Activated T-helper 1 cell treated with anti-CD3 and anti-CD28 coated beads, Interleukin-2, amount 50 U/mL, for 16 hours (primary cell): ENCODE results near the gene NRXN3.

Experiments used
- DNase-seq, 2 donors: peaks; one replicate each; pipeline ENCODE4 v3.0.0-alpha.2; 2020; ENCODE audit warnings: low read depth in 1 of 2, low spot score in 1 of 2

NRXN3 gene

GRCh38 chr14:79496701-79497100, 1326.5 kb downstream of the NRXN3 start:
- DNase-seq, result no peak

- DNase-seq, result no peak
These were observed 1330.3 kb downstream of the NRXN3 start for GRCh38 chr14:79500489-79500888.

- no peak for DNase-seq
These were observed 1332.1 kb downstream of the NRXN3 start for GRCh38 chr14:79502136-79502750.

GRCh38 chr14:79502751-79503148, 1332.6 kb downstream of the NRXN3 start:
- DNase-seq, result no peak

GRCh38 chr14:79510659-79511058, 1340.5 kb downstream of the NRXN3 start:
- DNase-seq, result no peak

- no peak for DNase-seq
These were observed 1341.0 kb downstream of the NRXN3 start for GRCh38 chr14:79511146-79511545.

GRCh38 chr14:79513446-79513845, 1343.3 kb downstream of the NRXN3 start:
- DNase-seq, result no peak

DNA sequence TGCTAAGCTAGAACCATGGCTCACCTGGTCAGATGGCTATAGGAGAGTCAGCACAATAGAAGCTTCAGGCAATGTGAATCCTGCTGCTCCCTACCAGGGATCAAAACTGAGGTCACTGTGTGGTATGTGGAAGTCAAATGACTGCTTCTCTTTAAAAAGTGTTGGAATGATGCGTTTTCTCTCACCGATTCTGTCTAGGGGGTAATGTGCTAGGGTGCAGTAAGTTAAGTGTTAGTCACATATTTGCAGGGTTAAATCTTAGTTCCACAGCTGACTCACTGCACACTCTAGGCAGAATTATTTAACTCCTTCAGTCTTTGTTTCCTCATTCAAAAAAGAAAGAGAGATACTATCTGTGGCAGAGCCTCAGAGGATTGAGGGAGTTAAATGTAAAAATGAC, 1344.5 kb downstream of the NRXN3 start:
- no peak for DNase-seq

- DNase-seq, result no peak
These were observed 1345.0 kb downstream of the NRXN3 start for GRCh38 chr14:79515158-79515557.

DNA sequence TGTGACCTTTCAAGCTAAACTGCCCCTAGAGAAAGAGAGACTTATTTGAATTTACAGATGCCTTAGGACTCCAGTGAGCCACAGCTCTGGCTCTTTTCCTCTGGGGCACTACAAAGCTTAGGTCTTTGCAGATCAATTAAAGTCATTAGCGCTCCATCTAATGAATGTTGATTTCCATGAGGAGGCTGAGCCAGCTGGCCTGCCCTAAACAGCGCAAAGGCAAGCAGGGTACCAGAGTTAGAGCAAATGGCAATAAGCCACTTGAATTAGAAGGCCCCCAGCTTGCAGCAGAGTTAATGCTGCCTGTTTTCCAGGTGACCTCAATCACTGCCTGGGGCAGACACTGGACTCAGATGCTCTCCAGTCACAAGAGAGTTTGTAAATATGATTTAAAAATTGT, 1345.8 kb downstream of the NRXN3 start:
- no peak for DNase-seq

- no peak for DNase-seq
These were observed 1355.2 kb downstream of the NRXN3 start for GRCh38 chr14:79525416-79525815.

DNA sequence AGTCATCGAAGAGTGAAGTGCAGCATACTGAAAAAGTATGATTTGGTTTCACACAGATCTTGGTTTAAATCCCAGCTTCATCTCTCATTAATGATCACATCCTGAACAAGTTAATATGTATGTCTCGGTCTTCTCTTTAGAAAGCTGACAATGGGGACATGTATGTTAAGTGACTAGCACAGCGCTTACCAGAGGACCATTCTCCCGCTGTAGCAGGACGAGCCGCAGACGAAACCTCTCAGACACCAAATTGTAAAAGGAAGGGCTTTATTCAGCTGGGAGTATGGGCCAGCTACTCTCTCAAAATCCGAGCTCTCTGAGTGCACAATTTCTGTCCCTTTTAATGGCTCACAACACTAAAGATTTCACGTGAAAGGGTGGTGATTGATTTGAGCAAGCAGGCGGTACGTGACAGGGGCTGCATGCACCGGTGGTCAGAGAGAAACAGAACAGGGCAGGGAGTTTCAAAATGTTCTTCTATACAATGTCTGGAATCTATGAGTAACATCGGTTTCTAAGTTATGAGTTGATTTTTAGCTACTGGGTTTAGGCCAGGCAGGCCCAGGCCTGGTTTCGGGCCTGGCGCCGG, 1358.7 kb downstream of the NRXN3 start:
- DNase-seq, result no peak

- DNase-seq, result no peak
These were observed 1360.4 kb downstream of the NRXN3 start for GRCh38 chr14:79530555-79530954.

DNA sequence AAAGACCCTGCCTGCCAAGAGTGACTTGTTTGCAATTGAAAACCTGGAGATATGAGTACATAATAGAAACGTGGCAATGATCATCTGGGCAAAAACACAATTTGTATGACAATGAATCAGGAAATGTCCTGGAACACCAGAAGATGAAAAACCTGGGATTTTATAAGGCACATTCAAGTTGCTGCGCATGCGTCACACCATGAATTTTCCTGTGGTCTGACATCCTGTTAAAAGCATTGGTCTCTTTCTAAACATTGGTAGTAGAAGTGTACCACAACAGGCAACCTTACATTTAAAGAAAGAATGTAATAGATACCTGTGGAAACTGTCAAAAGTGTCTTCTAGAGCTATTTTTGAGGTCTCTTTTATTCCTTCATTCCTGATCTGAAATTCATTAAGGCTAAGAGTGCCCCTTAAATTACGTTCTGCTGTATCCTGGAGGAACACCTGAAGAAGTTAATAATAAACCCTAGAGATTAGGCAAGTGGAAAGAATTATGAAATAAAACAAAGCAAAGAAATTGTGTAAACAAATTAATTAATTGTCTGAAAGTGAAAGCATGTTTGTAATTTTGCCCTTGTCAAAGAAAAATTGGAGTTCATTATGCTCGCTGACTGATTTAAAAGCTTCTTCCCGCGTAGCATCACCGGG, 1364.7 kb downstream of the NRXN3 start:
- no peak for DNase-seq

GRCh38 chr14:79540394-79540793, 1370.2 kb downstream of the NRXN3 start:
- DNase-seq, result no peak

DNA sequence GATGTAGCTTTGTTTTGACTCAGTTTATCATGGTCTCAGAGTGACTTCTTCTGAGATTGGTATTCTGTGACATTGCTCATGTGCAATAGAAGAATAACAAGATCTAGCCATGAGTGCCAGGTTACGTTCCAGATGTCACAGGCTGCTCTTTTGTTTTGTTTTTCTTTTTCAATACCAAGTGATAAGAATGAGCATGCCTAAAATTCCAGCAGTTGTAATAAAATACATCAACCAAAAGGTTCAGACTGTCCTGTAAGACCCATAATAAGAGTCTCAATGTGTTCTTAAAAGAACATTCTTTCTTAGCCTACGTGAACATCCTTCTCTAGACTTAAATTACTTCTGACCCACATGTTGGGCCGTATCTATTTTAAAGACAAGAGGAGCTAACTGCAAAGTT, 1371.9 kb downstream of the NRXN3 start:
- no peak for DNase-seq

- DNase-seq, result no peak
These were observed 1373.2 kb downstream of the NRXN3 start for GRCh38 chr14:79543348-79543747.

DNA sequence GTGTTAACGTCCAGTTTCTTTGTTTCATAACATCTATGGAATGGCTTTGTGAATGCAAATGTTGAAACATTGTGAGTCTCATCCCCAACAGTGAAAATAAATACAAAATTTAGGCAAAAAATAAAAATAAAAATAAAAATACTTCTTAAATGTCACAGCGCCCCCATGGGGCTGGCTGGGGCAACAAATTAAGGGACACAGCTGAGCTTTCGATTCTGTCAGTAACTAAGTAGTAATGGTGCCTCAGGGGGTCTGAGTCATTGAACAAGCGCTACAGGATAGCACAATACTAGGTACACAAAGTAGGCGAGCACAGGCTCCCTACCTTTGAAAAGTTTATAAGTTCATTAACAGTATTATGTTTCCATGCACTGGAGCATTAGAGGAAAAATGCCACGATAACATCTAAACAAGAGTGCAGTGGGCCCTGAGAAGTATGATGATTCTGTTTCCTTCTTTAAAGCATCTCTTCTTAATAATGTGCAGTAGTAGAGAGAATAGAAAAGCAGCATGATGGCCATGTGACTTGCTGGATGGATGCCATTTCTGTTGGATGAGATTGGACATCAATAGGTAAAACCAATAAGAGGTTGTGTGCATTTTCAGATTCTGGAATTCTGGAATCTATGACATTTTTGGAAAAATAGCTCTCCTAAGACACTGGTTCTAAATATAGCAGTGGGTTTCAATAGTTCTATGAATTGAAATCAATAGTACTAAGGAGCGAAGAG, 1374.0 kb downstream of the NRXN3 start:
- no peak for DNase-seq

DNA sequence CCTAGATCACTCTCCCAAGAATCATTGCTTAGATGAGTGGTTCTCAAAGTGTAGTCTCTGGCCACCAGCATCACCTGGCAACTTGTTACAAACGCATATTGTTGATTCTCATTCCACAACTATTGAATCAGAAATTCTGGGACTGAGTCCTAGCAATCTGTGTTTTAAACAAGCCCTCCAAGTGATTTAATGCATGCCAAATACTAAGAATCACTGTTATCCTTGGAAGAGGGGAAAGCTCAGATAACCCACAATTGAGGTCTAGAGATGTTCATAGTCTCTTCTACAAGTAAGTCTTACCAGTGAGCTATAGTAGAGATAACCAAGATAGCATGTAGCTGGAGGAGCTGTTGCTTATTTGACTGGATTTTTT, 1374.5 kb downstream of the NRXN3 start:
- no peak for DNase-seq

DNA sequence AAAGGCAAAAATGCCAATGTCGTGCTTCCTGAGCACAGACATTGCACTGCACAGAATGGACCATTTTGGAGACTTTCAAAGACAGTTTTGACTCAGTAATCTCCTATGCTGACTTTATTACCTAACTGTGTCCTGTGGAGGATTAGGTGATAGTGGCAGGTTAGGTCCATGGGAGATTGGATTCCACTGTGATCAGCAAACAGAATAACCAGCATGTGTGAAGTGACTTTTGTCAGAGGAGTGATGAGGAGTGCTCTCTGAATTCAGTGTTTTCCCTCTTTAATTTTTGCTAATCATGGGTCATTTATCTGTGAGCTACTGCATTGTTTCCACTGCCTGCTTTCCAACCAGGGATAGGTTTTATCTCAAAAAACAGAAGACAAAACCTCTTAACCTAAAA, 1378.7 kb downstream of the NRXN3 start:
- DNase-seq, result no peak

- no peak for DNase-seq
These were observed 1379.3 kb downstream of the NRXN3 start for GRCh38 chr14:79549515-79549914.

DNA sequence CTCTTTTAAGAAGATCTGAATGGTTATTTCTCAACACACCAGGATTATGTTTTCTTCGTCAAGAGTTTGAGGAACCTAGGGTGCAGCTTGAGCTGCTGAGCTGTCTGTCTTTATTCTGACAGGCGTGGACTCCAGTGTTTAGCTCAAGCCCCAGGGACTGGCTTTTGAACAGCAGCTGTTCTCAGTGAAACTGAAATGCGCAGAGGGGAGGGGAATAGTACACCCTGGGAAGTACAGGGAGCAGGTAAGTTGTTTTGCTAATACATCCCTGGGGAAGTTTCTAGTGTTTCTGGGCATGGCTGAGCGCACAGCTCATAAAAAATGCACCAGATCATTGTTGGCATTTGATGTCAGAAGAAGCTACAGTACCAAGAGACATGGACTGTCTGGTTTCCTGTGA, 1381.3 kb downstream of the NRXN3 start:
- no peak for DNase-seq
